Kidney (tissue), 14 donors: ENCODE measurements around the gene SLC6A19. TPM values are rescaled to one million over a fixed set of nuclear protein-coding genes. Genes with fewer than 3 reads are reported as not detected.

Source experiments
- DNase-seq, 5 donors: peaks; one replicate each; pipeline ENCODE4 v3.0.0-alpha.2; 2013 to 2020
- FAIRE-seq: peaks from 2 replicates; lab custom pipeline; 2012; peaks lifted over from hg19 to GRCh38; lab: Jason Lieb, UNC
- H3K27ac ChIP-seq, 2 donors: one replicate each; pipeline ENCODE4 v1.7.0; 2013; ENCODE audit warnings: low read depth in 2 of 2, low read length in 2 of 2, inconsistent platforms in 1 of 2
- H3K27me3 ChIP-seq: one replicate; pipeline ENCODE4 v1.7.1; 2013; ENCODE audit warnings: low read length, inconsistent platforms; ENCODE audit not compliant: control insufficient read depth, insufficient read depth
- H3K36me3 ChIP-seq, 3 donors: one replicate each; pipeline versions ENCODE4 v1.7.0 to v1.7.1; 2013; ENCODE audit warnings: low read length in 3 of 3, control low read depth in 1 of 3, inconsistent platforms in 1 of 3; ENCODE audit not compliant: insufficient read depth in 3 of 3, control insufficient read depth in 2 of 3
- H3K4me1 ChIP-seq, 3 donors: one replicate each; pipeline versions ENCODE4 v1.7.0 to v1.7.1; 2013; ENCODE audit warnings: low read length in 3 of 3, inconsistent platforms in 1 of 3, low read depth in 1 of 3; ENCODE audit not compliant: control insufficient read depth in 2 of 3, insufficient read depth in 2 of 3
- H3K4me3 ChIP-seq, 3 donors: one replicate each; pipeline versions ENCODE4 v1.7.0 to v1.8.1; 2013; ENCODE audit warnings: low read length in 3 of 3, control low read depth in 1 of 3, inconsistent platforms in 1 of 3
- H3K9ac ChIP-seq, 3 donors: one replicate each; pipeline versions ENCODE4 v1.7.0 to v1.7.1; 2013; ENCODE audit warnings: low read length in 3 of 3, control low read depth in 1 of 3, inconsistent platforms in 1 of 3
- H3K9me3 ChIP-seq, 3 donors: one replicate each; pipeline versions ENCODE4 v1.7.0 to v1.7.1; 2013; ENCODE audit warnings: low read length in 3 of 3, control low read depth in 1 of 3, inconsistent platforms in 1 of 3; ENCODE audit not compliant: control insufficient read depth in 2 of 3, insufficient read depth in 1 of 3
- intact Hi-C: fragments of 100-400 bp; cut with DNase I; formaldehyde crosslinking; loops from one replicate; pipeline ENCODE4 v1.11.1; 2022
- polyA plus RNA-seq: library from polyadenylated mRNA; stranded (reverse); fragments of 350-450 nt; fragmentation: Illumina TruSeq; extraction: RNeasy Lipid Tissue Mini Kit (QIAGEN cat#74804); gene quantifications from one replicate; pipeline ENCODE4 v1.2.3, GENCODE V29; 2014; ENCODE audit warnings: low read depth, low replicate concordance; ENCODE audit not compliant: insufficient read depth
- total RNA-seq: library from RNA; stranded (reverse); fragmentation: NEBNext Ultra II Directional; extraction: Animal tissue kit (Norgen Biotek cat#: 25700); gene quantifications from one replicate; pipeline ENCODE4 v1.2.1, GENCODE V29; 2021
- TF ChIP-seq, protein P1 (sequence below): IDR thresholded peaks from 3 replicates; pipeline ENCODE4 v1.5.1; 2012; ENCODE audit warnings: mild to moderate bottlenecking, moderate library complexity, borderline replicate concordance; ENCODE audit not compliant: insufficient read depth; ENCODE audit errors: extremely low read depth
- donor health status: control.
- donor health status: control.
- donor health status: control.
- donor health status: control.
- donor health status: control.
- donor health status: DM: yes; HTN: yes; CAD: no.
- donor health status: Normal renal cell carcinoma (clear cell type).

SLC6A19 gene
- total and polyA plus RNA-seq, 2 donors from 2014 or later: 2.2 to 69.3 TPM

DNA sequence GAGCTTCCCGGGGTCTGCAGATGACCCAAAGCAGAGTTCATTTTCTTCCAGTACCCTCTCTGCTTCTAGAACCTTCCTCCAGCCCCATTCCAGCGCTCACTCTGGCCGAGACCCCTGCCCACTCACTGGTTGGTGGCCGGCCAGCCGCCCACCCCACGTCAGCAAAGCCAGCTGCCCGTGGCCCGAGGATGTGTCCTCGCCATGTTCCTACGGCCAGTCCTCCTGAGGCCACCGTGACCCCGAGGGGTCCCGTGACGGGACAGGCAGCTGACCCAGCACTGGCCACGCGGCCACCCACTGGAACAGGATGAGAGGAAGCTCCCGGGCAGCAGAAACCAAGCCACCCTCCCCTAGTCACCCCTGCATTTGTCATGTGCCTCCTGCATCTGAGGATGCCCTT, 39.1 kb upstream of the SLC6A19 start:
- intact Hi-C loops: no loop called here
- no peak for DNase-seq
- Histone ChIP-seq H3K4me1 (peaks cover 0 to 2% (median 0%) of the 10 kb centered on the region in 3 donors), H3K9me3 (no peaks in the 10 kb centered on the region), H3K36me3 (no peaks in the 10 kb centered on the region), H3K4me3 (no peak overlapping the region), H3K9ac (no peak overlapping the region), H3K27ac (no peak overlapping the region), H3K27me3 (no peaks in the 10 kb centered on the region)
- FAIRE-seq: no peak
- TF ChIP-seq, protein P1, sequence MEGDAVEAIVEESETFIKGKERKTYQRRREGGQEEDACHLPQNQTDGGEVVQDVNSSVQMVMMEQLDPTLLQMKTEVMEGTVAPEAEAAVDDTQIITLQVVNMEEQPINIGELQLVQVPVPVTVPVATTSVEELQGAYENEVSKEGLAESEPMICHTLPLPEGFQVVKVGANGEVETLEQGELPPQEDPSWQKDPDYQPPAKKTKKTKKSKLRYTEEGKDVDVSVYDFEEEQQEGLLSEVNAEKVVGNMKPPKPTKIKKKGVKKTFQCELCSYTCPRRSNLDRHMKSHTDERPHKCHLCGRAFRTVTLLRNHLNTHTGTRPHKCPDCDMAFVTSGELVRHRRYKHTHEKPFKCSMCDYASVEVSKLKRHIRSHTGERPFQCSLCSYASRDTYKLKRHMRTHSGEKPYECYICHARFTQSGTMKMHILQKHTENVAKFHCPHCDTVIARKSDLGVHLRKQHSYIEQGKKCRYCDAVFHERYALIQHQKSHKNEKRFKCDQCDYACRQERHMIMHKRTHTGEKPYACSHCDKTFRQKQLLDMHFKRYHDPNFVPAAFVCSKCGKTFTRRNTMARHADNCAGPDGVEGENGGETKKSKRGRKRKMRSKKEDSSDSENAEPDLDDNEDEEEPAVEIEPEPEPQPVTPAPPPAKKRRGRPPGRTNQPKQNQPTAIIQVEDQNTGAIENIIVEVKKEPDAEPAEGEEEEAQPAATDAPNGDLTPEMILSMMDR: no peak

GRCh38 chr5:1162751-1163150, 38.6 kb upstream of the SLC6A19 start:
- TF ChIP-seq, protein P1: no peak
- intact Hi-C loops: no loop called here
- Histone ChIP-seq H3K4me3 (no peak overlapping the region), H3K36me3 (no peaks in the 10 kb centered on the region), H3K9ac (no peak overlapping the region), H3K4me1 (peaks cover 0 to 2% (median under 1%) of the 10 kb centered on the region in 3 donors), H3K9me3 (no peaks in the 10 kb centered on the region), H3K27me3 (no peaks in the 10 kb centered on the region), H3K27ac (no peak overlapping the region)
- DNase-seq (no peak), FAIRE-seq (no peak)

DNA sequence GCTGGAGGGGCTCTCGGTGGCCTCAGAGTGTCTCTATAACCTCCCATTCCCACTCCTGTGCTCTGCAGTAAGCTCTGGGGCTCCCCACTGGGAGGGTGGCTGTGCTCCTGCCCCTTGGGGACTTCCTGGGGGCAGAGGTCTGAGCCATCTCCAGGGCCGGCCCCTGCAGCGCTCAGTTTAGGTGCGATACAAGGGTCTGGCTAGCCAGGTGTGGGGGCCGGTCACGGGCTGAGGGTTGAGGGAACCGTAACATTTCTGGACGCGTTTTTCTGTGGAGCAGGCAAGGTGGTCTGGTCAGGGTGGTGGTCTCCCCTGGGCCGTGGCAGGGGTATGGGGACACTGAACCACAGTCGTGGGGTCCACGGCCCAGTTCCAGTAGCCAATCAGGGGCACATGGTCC, 38.0 kb upstream of the SLC6A19 start:
- DNase-seq (no peak), FAIRE-seq (no peak)
- Histone ChIP-seq H3K9ac (no peak overlapping the region), H3K9me3 (no peaks in the 10 kb centered on the region), H3K4me1 (peaks cover 0 to 7% (median 7%) of the 10 kb centered on the region in 3 donors), H3K4me3 (no peak overlapping the region), H3K27me3 (no peaks in the 10 kb centered on the region), H3K27ac (no peak overlapping the region), H3K36me3 (no peaks in the 10 kb centered on the region)
- TF ChIP-seq, protein P1: no peak
- intact Hi-C loops: no loop called here

DNA sequence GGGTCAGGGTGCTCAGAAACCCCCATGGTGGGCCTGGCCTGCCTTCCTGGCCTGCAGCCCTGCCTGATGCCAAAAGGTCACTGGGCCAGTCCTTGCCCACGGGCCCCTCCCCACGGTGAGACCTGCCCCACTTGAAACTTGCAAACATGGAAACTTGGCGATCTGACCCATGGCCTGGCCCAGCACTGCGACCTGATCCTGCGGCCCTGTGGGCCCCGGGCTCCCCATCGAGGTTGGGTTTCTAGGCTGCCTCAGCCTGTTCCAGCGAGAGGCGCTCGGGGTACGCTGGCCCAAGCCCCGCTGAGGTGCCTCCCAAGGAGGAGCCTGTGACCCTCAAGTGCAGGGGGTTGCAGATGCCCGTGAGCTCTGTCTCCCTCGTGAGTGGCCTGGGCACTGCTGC, 37.5 kb upstream of the SLC6A19 start:
- Histone ChIP-seq H3K9me3 (no peaks in the 10 kb centered on the region), H3K27me3 (no peaks in the 10 kb centered on the region), H3K36me3 (no peaks in the 10 kb centered on the region), H3K4me1 (peaks cover 0 to 8% (median 8%) of the 10 kb centered on the region in 3 donors), H3K9ac (no peak overlapping the region), H3K4me3 (no peak overlapping the region), H3K27ac (no peak overlapping the region)
- no peak for FAIRE-seq
- TF ChIP-seq, protein P1: no peak
- intact Hi-C loops: no loop called here
- no peak for DNase-seq
